K562 (cell line): ENCODE data around the gene MAN2B1. TPM values are rescaled to one million over a fixed set of nuclear protein-coding genes. Genes with fewer than 3 reads are reported as not detected.

ENCODE experiments used
- BHLHE40 ChIP-seq: IDR thresholded peaks from 2 replicates; pipeline ENCODE4 v1.6.1; 2011; ENCODE audit warnings: low read length, improper control_type of control experiment
- HCFC1 ChIP-seq: IDR thresholded peaks from 2 replicates; pipeline ENCODE4 v1.6.1; 2012; ENCODE audit warnings: low read depth, low read length, improper control_type of control experiment
- HDAC3 ChIP-seq: fragments of 450-650 bp; IDR thresholded peaks from 2 replicates; pipeline ENCODE4 v1.6.1; 2018; ENCODE audit warnings: borderline replicate concordance, mild to moderate bottlenecking, moderate library complexity; ENCODE audit not compliant: partially characterized antibody
- MTA1 ChIP-seq: fragments of 450-650 bp; IDR thresholded peaks from 2 replicates; pipeline ENCODE4 v1.6.1; 2017; ENCODE audit warnings: borderline replicate concordance
- NR2C2 ChIP-seq, 2 experiments: fragments of 200-800 bp in 1 of 2; sonication (Bioruptor generic) in 1 of 2; sonication (generic) in 1 of 2; formaldehyde crosslinking in 1 of 2; IDR thresholded peaks; 2 replicates each; pipeline versions ENCODE4 v1.6.1 to v1.8.0; 2016 to 2022; ENCODE audit warnings: mild to moderate bottlenecking in 1 of 2, missing compliant biosample characterization in 1 of 2, missing genetic modification characterization in 1 of 2, missing genetic modification reagents in 1 of 2
- PTRF ChIP-seq: fragments of 450-650 bp; IDR thresholded peaks from 2 replicates; pipeline ENCODE4 v1.6.1; 2016; ENCODE audit warnings: mild to moderate bottlenecking, missing genetic modification characterization, missing compliant biosample characterization
- PURB ChIP-seq: sonication (generic); formaldehyde crosslinking; IDR thresholded peaks from 2 replicates; pipeline ENCODE4 v1.9.0; 2021; ENCODE audit warnings: low read depth, mild to moderate bottlenecking, missing genetic modification reagents
- TCF7 ChIP-seq: sonication (generic); IDR thresholded peaks from 2 replicates; pipeline ENCODE4 v1.6.1; 2016; ENCODE audit warnings: antibody characterized with exemption, borderline replicate concordance
- ZBTB9 ChIP-seq: fragments of 450-650 bp; formaldehyde crosslinking; IDR thresholded peaks from 2 replicates; pipeline ENCODE4 v1.4.0; 2020; ENCODE audit warnings: mild to moderate bottlenecking, moderate library complexity
- ZNF407 ChIP-seq: fragments of 450-650 bp; IDR thresholded peaks from 2 replicates; pipeline ENCODE4 v1.6.1; 2016; ENCODE audit warnings: low read depth
- ZNF449 ChIP-seq: fragments of 250-450 bp; sonication (Bioruptor Pico); IDR thresholded peaks from 2 replicates; pipeline ENCODE4 v1.8.0; 2022; ENCODE audit warnings: moderate library complexity, mild to moderate bottlenecking, inconsistent platforms
- ZNF551 ChIP-seq: fragments of 250-450 bp; sonication (Bioruptor Pico); IDR thresholded peaks from 2 replicates; pipeline ENCODE4 v1.5.0; 2021; ENCODE audit warnings: mild to moderate bottlenecking, moderate library complexity
- ZNF740 ChIP-seq, 3 experiments: fragments of 200-800 bp in 1 of 3; sonication (Bioruptor generic) in 1 of 3; sonication (generic) in 1 of 3; formaldehyde crosslinking in 1 of 3; IDR thresholded peaks; 2 replicates each; pipeline versions ENCODE4 v1.6.1 to v1.8.0; 2016 to 2022; ENCODE audit warnings: mild to moderate bottlenecking in 2 of 3, missing compliant biosample characterization in 2 of 3, missing genetic modification characterization in 2 of 3, missing genetic modification reagents in 1 of 3
- ZNF785 ChIP-seq: fragments of 250-450 bp; sonication (Bioruptor Pico); IDR thresholded peaks from 2 replicates; pipeline ENCODE4 v1.4.0; 2020; ENCODE audit warnings: mild to moderate bottlenecking
- polyA plus RNA-seq, 8 experiments: library from polyadenylated mRNA; depleted of rRNA in 4 of 8; stranded (reverse) in 5 of 8; unstranded in 3 of 8; fragments of >200 nt; fragmentation: Nextera tagmentation in 2 of 8; fragmentation: Illumina TruSeq in 1 of 8; extraction: Ambion mirVana in 2 of 8; extraction: Trizol in 1 of 8; gene quantifications; 2 replicates each; pipeline versions ENCODE4 v1.2.1 to v1.2.3, GENCODE V29; 2011 to 2014; ENCODE audit warnings: inconsistent platforms in 1 of 8, missing spikeins in 1 of 8
- total RNA-seq, 7 experiments: library from RNA; depleted of rRNA in 6 of 7; stranded (reverse); fragments of >200 nt in 6 of 7; fragmentation: Illumina TruSeq in 2 of 7; extraction: Trizol in 2 of 7; gene quantifications; 2 replicates each; pipeline versions ENCODE4 v1.2.1 to v1.2.3, GENCODE V29; 2011 to 2021; ENCODE audit warnings: low replicate concordance in 1 of 7

The MAN2B1 gene
- total and polyA plus RNA-seq, 9 of the 15 experiments (the other 6 are each of a cell fraction or from before 2014, with no cell fraction given), result 0.59 to 33.8 (median 11.4) TPM

GRCh38 chr19:12610540-12611360, 55.8 kb downstream of the MAN2B1 start, which contains the start of the genes ZNF490 and ZNF791 (continued):
- TF ChIP-seq HCFC1 (peak; percentile 83), ZNF407 (no peak), PTRF (tag) (no peak), ZNF740 (CRISPR knock-in tag; IDR thresholded peaks at IDR 0.05) (no peak), ZNF740 (tag; IDR thresholded peaks at IDR 0.05) (no peak), ZNF449 (CRISPR knock-in tag) (no peak), NR2C2 (CRISPR knock-in tag; IDR thresholded peaks at IDR 0.05) (0 out of 2 replicates have a peak, but pooled peaks have one; percentile 11), NR2C2 (tag; IDR thresholded peaks at IDR 0.05) (peak; percentile 81; the same call in 1 of the 2 replicates), ZNF785 (CRISPR knock-in tag) (no peak), PURB (CRISPR knock-in tag) (no peak), HDAC3 (no peak), BHLHE40 (no peak; the same call in none of the 2 replicates), MTA1 (no peak), TCF7 (no peak), ZNF551 (no peak), ZBTB9 (no peak)
